ENCODE data around the gene CCDC24. TPM values are rescaled to one million over a fixed set of nuclear protein-coding genes. Genes with fewer than 3 reads are reported as not detected.

CCDC24 gene
- total and polyA plus RNA-seq, 2 of the 4 experiments (the other 2 are of a cell fraction) = 1.4 to 4.6 TPM

GRCh38 chr1:43974443-43975248, 16.8 kb upstream of the CCDC24 start, which contains the start of gene ATP6V0B (continued):
- TF ChIP-seq MAZ (IDR thresholded peaks at IDR 0.05; ENCODE audit: borderline replicate concordance, low read depth, low read length) = peak; percentile 19; the same call in 1 of the 2 replicates
- peak; percentile 96 for TF ChIP-seq FOS (IDR thresholded peaks at IDR 0.05; ENCODE audit: low read depth, low read length)

GRCh38 chr1:43975249-43975961, 16.0 kb upstream of the CCDC24 start:
- 0% methylated on average over 10 of the region's 34 CpGs; no CpG with 5 or more reads in 1 of the 2 experiments for WGBS, 2 experiments (ENCODE audit: extremely low coverage in 2 of 2, insufficient read length in 1 of 2)
- no TSS peak for BruUV-seq (replicated peaks)
- CTCF ChIA-PET = no interaction called here

More at GRCh38 chr1:43975249-43975961, 16.0 kb upstream of the CCDC24 start:
- Histone ChIP-seq H3K23ac (ENCODE audit: low read depth, low read length) (peak overlapping the region; percentile 86), H3K9ac (ENCODE audit: low read depth, low read length) (peak overlapping the region; percentile 71), H3K79me1 (ENCODE audit: low read depth in 1 of 2, low read length in 2 of 2) (peaks cover 41 to 61% of the 10 kb centered on the region in 2 experiments; a peak in 3 of 4 replicates), H3K27me3 (ENCODE audit: control insufficient read depth, insufficient read depth, low read length) (no peaks in the 10 kb centered on the region), H2AK9ac (replicated peaks; ENCODE audit: low read depth, low read length, poor library complexity) (peak overlapping the region; percentile 94), H3K9me1 (ENCODE audit: insufficient read depth, low read length) (peaks cover 35% of the 10 kb centered on the region), H3K36me3 (ENCODE audit: control insufficient read depth, insufficient read depth, low read length) (peaks cover 25% of the 10 kb centered on the region), H4K91ac (ENCODE audit: insufficient read depth, low read depth, low read length) (peak overlapping the region; percentile 28; the same call in 1 of the 2 replicates), H3K56ac (ENCODE audit: extremely low read depth, insufficient read depth, low read length) (peak overlapping the region; percentile 45; the same call in 1 of the 2 replicates), H2BK15ac (ENCODE audit: low read depth, low read length) (no peak overlapping the region), H3K27ac (ENCODE audit: insufficient read depth, low read length) (peak overlapping the region; percentile 73), H2AFZ (replicated peaks; ENCODE audit: low read length, poor library complexity) (peak overlapping the region; percentile 99), H4K8ac (ENCODE audit: low read depth in 2 of 2, low read length in 2 of 2) (peak overlapping the region in 1 of 2 experiments; percentile 65; a peak in 1 of 4 replicates), H4K5ac (ENCODE audit: low read depth, low read length) (no peak overlapping the region), H2BK120ac (ENCODE audit: low read depth, low read length) (no peak overlapping the region), H3K4me1 (ENCODE audit: control insufficient read depth, insufficient read depth, low read length) (peaks cover 18% of the 10 kb centered on the region), H3K18ac (ENCODE audit: low read depth, low read length) (no peak overlapping the region), H2AK5ac (ENCODE audit: low read depth, low read length) (peak overlapping the region; percentile 76), H3K4ac (ENCODE audit: low read depth, low read length) (peak overlapping the region; percentile 26), H3K14ac (replicated peaks; ENCODE audit: low read depth, low read length) (peak overlapping the region; percentile 58), H3K4me2 (ENCODE audit: low read depth, low read length) (peak overlapping the region; percentile 65), H3K4me3 (ENCODE audit: insufficient read depth, low read depth, low read length) (peak overlapping the region; percentile 76), H3K9me3 (ENCODE audit: control insufficient read depth, insufficient read depth, low read length) (no peaks in the 10 kb centered on the region), H4K20me1 (ENCODE audit: insufficient read depth, low read length) (peaks cover 25% of the 10 kb centered on the region), H2BK20ac (ENCODE audit: low read depth, low read length) (no peak overlapping the region), H2BK5ac (ENCODE audit: low read depth, low read length, poor library complexity, severe bottlenecking) (peak overlapping the region; percentile 66)
- in situ Hi-C loops (cut with MboI; ENCODE audit: low sequenced_read_pairs) = no loop called here
- DNase-seq (no peak), ATAC-seq (ENCODE audit: low read depth) (peak; percentile 7)
- POLR2A ChIA-PET (ENCODE audit: unreplicated experiment) = interaction anchor here (0.6 kb wide), 3 partner anchors 16 to 1158 kb away, joined by 3 to 9 read pairs (median 5); no protein-coding TSS in a partner anchor
- intact Hi-C loops (cut with micrococcal nuclease) = no loop called here
- dilution Hi-C loops (cut with HindIII; ENCODE audit: low sequenced_read_pairs, unreplicated experiment) = no loop called here
- no peak for TF ChIP-seq BHLHE40 (IDR thresholded peaks at IDR 0.05; ENCODE audit: low read depth, low read length)
- TF ChIP-seq CEBPB (IDR thresholded peaks at IDR 0.05; ENCODE audit: low read depth, low read length) = no peak
